GM18517 (cell line): ENCODE measurements around the gene ZBTB16.

Source experiments
- ATAC-seq: cut with Tn5 transposase; IDR thresholded peaks from one replicate; pipeline ENCODE4 v1.9.1; 2021; ENCODE audit warnings: mild to moderate bottlenecking, moderate library complexity; ENCODE audit not compliant: unreplicated experiment

ZBTB16 gene

GRCh38 chr11:114290503-114291235, 231.2 kb downstream of the ZBTB16 start:
- no peak for ATAC-seq

GRCh38 chr11:114291381-114291780, 231.9 kb downstream of the ZBTB16 start:
- ATAC-seq = no peak

- ATAC-seq = no peak
These were observed 232.6 kb downstream of the ZBTB16 start for GRCh38 chr11:114291842-114292680.

- no peak for ATAC-seq
These were observed 233.7 kb downstream of the ZBTB16 start for GRCh38 chr11:114293201-114293711.

- ATAC-seq = no peak
These were observed 236.4 kb downstream of the ZBTB16 start, which contains the start of gene NNMT for GRCh38 chr11:114295676-114296604. TSS of gene NNMT (plus strand) at chr11:114296399. CDS start at chr11:114296557, 158 bp downstream.

GRCh38 chr11:114296605-114297372, 237.3 kb downstream of the ZBTB16 start:
- no peak for ATAC-seq

GRCh38 chr11:114297806-114298709, 238.5 kb downstream of the ZBTB16 start:
- ATAC-seq = no peak

GRCh38 chr11:114298710-114299109, 239.2 kb downstream of the ZBTB16 start:
- ATAC-seq = no peak
